ENCODE measurements around the gene EXOSC7. TPM values are rescaled to one million over a fixed set of nuclear protein-coding genes. Genes with fewer than 3 reads are reported as not detected.

The EXOSC7 gene
- polyA plus RNA-seq, 1 donor from 2014 or later, result 87.5 TPM

DNA sequence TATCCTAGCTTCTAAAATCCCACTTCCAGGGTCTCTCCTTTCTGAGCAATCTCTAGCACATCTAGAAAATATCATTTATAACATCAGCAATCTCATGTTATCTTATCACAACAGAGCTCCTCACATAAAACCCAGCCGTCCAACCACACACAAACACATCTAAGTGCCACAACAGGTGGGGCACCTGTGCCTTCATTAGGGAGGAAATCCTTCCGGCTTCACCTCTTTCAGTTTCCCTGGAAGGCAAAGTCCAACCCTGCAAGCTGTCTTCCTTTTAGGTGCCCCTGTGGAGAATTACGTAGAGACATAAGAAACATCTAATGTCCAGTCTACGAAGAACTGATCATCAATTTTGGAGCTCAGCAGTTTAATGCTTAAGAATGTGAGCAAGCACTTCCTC is 1.6 kb upstream of the EXOSC7 start:
- H2AFZ ChIP-seq (ENCODE audit: low read depth, low read length), result no peak overlapping the region
- H3K79me2 ChIP-seq (replicated peaks; ENCODE audit: insufficient read depth, low read length), result peaks cover 46% of the 10 kb centered on the region
- H4K20me1 ChIP-seq (ENCODE audit: insufficient read depth), result no peaks in the 10 kb centered on the region
- no peak for TF ChIP-seq POLR2AphosphoS5 (IDR thresholded peaks at IDR 0.05)
- TF ChIP-seq RAD21 (conservative IDR thresholded peaks at IDR 0.05), result no peak
- TF ChIP-seq TAF1 (IDR thresholded peaks at IDR 0.05; ENCODE audit: low read depth), result no peak
- TF ChIP-seq EP300 (conservative IDR thresholded peaks at IDR 0.05; ENCODE audit: poor library complexity, severe bottlenecking), result no peak
- TF ChIP-seq, protein P1, sequence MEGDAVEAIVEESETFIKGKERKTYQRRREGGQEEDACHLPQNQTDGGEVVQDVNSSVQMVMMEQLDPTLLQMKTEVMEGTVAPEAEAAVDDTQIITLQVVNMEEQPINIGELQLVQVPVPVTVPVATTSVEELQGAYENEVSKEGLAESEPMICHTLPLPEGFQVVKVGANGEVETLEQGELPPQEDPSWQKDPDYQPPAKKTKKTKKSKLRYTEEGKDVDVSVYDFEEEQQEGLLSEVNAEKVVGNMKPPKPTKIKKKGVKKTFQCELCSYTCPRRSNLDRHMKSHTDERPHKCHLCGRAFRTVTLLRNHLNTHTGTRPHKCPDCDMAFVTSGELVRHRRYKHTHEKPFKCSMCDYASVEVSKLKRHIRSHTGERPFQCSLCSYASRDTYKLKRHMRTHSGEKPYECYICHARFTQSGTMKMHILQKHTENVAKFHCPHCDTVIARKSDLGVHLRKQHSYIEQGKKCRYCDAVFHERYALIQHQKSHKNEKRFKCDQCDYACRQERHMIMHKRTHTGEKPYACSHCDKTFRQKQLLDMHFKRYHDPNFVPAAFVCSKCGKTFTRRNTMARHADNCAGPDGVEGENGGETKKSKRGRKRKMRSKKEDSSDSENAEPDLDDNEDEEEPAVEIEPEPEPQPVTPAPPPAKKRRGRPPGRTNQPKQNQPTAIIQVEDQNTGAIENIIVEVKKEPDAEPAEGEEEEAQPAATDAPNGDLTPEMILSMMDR (IDR thresholded peaks at IDR 0.05; ENCODE audit: poor library complexity, severe bottlenecking), result no peak
- TF ChIP-seq MXI1 (conservative IDR thresholded peaks at IDR 0.05; ENCODE audit: poor library complexity, severe bottlenecking), result no peak
- TF ChIP-seq, protein P2, sequence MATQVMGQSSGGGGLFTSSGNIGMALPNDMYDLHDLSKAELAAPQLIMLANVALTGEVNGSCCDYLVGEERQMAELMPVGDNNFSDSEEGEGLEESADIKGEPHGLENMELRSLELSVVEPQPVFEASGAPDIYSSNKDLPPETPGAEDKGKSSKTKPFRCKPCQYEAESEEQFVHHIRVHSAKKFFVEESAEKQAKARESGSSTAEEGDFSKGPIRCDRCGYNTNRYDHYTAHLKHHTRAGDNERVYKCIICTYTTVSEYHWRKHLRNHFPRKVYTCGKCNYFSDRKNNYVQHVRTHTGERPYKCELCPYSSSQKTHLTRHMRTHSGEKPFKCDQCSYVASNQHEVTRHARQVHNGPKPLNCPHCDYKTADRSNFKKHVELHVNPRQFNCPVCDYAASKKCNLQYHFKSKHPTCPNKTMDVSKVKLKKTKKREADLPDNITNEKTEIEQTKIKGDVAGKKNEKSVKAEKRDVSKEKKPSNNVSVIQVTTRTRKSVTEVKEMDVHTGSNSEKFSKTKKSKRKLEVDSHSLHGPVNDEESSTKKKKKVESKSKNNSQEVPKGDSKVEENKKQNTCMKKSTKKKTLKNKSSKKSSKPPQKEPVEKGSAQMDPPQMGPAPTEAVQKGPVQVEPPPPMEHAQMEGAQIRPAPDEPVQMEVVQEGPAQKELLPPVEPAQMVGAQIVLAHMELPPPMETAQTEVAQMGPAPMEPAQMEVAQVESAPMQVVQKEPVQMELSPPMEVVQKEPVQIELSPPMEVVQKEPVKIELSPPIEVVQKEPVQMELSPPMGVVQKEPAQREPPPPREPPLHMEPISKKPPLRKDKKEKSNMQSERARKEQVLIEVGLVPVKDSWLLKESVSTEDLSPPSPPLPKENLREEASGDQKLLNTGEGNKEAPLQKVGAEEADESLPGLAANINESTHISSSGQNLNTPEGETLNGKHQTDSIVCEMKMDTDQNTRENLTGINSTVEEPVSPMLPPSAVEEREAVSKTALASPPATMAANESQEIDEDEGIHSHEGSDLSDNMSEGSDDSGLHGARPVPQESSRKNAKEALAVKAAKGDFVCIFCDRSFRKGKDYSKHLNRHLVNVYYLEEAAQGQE (IDR thresholded peaks at IDR 0.05; ENCODE audit: borderline replicate concordance), result no peak
- TF ChIP-seq EZH2 (IDR thresholded peaks at IDR 0.05; ENCODE audit: borderline replicate concordance, insufficient read depth, low read length, poor library complexity, severe bottlenecking), result no peak
- no peak for TF ChIP-seq SMC3 (conservative IDR thresholded peaks at IDR 0.05; ENCODE audit: poor library complexity)
- no peak overlapping the region for H3K27ac ChIP-seq (ENCODE audit: low read length)
- peak overlapping the region; percentile 95 for H3K4me3 ChIP-seq (ENCODE audit: low read length)
- H3F3A ChIP-seq (ENCODE audit: insufficient read depth, low read length, poor library complexity, severe bottlenecking), result no peaks in the 10 kb centered on the region
- H3K36me3 ChIP-seq (ENCODE audit: insufficient read depth, low read length), result no peaks in the 10 kb centered on the region
- H3K9ac ChIP-seq (ENCODE audit: low read length), result peak overlapping the region; percentile 92
- H3K27me3 ChIP-seq (ENCODE audit: insufficient read depth, low read depth, low read length), result no peaks in the 10 kb centered on the region
- H3K9me3 ChIP-seq (ENCODE audit: low read length), result no peaks in the 10 kb centered on the region
- H3K4me2 ChIP-seq (ENCODE audit: low read length), result peak overlapping the region; percentile 91
- no peaks in the 10 kb centered on the region for H3K9me2 ChIP-seq (ENCODE audit: insufficient read depth, low read length)

DNA sequence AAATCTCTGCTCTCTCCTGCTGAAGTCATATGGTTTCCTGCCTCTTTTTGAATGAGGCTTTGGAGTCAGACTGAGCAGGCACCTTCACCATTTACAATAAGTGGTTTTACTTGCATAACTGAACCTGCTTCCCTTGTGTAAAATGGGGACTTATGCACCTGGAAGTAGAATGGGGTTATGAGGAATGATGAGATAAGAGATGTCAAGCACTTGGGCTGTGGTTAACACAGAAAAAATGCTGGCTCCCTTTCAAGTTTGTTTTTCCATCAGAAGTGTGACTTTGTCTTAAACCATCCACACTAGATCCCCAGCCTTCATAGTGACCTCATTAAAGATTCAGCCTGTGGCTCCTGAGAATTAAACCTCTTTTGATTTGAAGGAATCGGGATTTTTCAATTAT is 5.2 kb downstream of the EXOSC7 start:
- no peak overlapping the region for H3K9ac ChIP-seq (ENCODE audit: low read length)
- no peaks in the 10 kb centered on the region for H3F3A ChIP-seq (ENCODE audit: insufficient read depth, low read length, poor library complexity, severe bottlenecking)
- H4K20me1 ChIP-seq (ENCODE audit: insufficient read depth), result no peaks in the 10 kb centered on the region

More for the DNA sequence above, 5.2 kb downstream of the EXOSC7 start:
- Histone ChIP-seq H3K79me2 (replicated peaks; ENCODE audit: insufficient read depth, low read length) (peaks cover 40% of the 10 kb centered on the region), H3K27me3 (ENCODE audit: insufficient read depth, low read depth, low read length) (no peaks in the 10 kb centered on the region), H2AFZ (ENCODE audit: low read depth, low read length) (no peak overlapping the region), H3K36me3 (ENCODE audit: insufficient read depth, low read length) (no peaks in the 10 kb centered on the region), H3K4me2 (ENCODE audit: low read length) (no peak overlapping the region), H3K9me2 (ENCODE audit: insufficient read depth, low read length) (no peaks in the 10 kb centered on the region), H3K4me3 (ENCODE audit: low read length) (no peak overlapping the region), H3K27ac (ENCODE audit: low read length) (no peak overlapping the region), H3K9me3 (ENCODE audit: low read length) (no peaks in the 10 kb centered on the region)
- no peak for TF ChIP-seq SMC3 (conservative IDR thresholded peaks at IDR 0.05; ENCODE audit: poor library complexity)
- TF ChIP-seq RAD21 (conservative IDR thresholded peaks at IDR 0.05), result no peak
- no peak for TF ChIP-seq MXI1 (conservative IDR thresholded peaks at IDR 0.05; ENCODE audit: poor library complexity, severe bottlenecking)
- no peak for TF ChIP-seq TAF1 (IDR thresholded peaks at IDR 0.05; ENCODE audit: low read depth)
- TF ChIP-seq EP300 (conservative IDR thresholded peaks at IDR 0.05; ENCODE audit: poor library complexity, severe bottlenecking), result no peak
- TF ChIP-seq, protein P2 (IDR thresholded peaks at IDR 0.05; ENCODE audit: borderline replicate concordance), result no peak
- TF ChIP-seq EZH2 (IDR thresholded peaks at IDR 0.05; ENCODE audit: borderline replicate concordance, insufficient read depth, low read length, poor library complexity, severe bottlenecking), result no peak
- TF ChIP-seq, protein P1 (IDR thresholded peaks at IDR 0.05; ENCODE audit: poor library complexity, severe bottlenecking), result no peak
- no peak for TF ChIP-seq POLR2AphosphoS5 (IDR thresholded peaks at IDR 0.05)
